GM18951 (cell line): ENCODE measurements around the gene SNAPC4.

Experiments used
- POLR2A ChIP-seq: IDR thresholded peaks from 4 replicates; pipeline ENCODE4 v1.6.1; 2011; ENCODE audit warnings: mild to moderate bottlenecking; ENCODE audit not compliant: insufficient read length, insufficient read depth; ENCODE audit errors: extremely low read depth
- in situ Hi-C: fragments of 300-500 bp; cut with MboI; formaldehyde crosslinking; loops from one replicate; pipeline ENCODE4 v1.12.0; 2022; ENCODE audit warnings: low sequenced_read_pairs, mixed read lengths, inconsistent platforms; ENCODE audit not compliant: unreplicated experiment

SNAPC4 gene

DNA sequence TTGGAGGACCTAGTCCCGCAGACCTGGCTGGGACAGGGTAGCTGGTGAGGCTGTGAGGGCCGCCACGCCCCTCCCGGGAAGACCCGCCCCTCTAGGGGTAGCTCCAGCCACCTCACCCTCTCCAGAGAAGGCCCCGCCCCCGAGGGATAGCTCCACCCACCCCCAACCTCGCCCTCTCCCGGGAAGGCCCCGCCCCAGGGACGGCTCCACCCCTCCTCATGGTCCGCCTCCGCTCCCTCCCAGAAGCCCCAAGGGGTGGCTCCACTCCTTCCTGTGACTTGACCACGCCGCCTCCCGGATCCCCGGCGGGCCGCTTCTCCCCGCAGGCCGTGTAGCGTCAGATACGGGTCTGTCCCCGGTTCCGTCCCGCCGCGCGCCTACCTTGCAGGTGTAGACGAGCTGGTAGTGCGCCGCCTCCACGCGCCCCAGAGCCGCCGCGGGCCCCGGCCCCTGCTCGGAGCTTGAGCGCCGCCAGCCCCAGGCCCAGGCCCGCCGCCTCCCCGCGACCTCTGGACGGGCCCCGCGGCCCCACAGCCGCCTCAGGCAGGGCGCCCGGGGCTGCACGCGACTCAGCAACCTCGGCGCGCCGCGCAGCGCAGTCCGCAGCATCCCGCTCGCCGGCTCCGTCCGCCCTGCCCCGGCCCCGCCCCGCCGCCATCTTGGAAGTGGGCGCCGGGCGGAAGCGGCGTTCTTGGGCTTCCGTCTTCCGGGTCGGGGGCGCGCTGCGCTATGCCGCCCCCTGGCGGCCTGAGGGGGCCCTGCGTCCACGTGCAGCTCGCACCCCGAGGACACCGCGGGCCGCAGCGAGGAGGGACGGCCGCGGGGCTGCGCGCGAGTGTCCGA is 36.6 kb downstream of the SNAPC4 start, which contains the start of gene DNLZ:
DNLZ (minus strand) TSS at position 639 of the 843 bp plus-strand sequence; CDS start at position 609, 30 bp downstream.
- TF ChIP-seq POLR2A = peak; percentile 92
- in situ Hi-C loops = no loop called here

DNA sequence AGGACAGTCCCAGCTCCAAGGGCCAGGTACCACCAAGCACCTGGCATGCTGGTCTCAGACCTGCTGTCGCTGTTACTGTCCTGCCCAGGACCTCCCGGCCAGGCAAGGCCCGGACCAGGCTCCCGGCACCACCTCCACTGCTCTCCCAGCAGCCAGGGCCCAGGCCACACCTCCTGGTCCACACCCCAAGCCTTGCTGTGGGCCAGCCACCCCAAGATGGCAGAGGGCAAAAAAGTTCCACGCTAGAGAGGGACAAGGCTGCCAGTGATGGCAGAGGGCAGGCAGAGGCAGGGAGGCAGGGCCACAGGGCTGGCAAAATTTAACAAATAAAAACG is 37.6 kb downstream of the SNAPC4 start:
- TF ChIP-seq POLR2A = no peak
- in situ Hi-C loops = no loop called here

DNA sequence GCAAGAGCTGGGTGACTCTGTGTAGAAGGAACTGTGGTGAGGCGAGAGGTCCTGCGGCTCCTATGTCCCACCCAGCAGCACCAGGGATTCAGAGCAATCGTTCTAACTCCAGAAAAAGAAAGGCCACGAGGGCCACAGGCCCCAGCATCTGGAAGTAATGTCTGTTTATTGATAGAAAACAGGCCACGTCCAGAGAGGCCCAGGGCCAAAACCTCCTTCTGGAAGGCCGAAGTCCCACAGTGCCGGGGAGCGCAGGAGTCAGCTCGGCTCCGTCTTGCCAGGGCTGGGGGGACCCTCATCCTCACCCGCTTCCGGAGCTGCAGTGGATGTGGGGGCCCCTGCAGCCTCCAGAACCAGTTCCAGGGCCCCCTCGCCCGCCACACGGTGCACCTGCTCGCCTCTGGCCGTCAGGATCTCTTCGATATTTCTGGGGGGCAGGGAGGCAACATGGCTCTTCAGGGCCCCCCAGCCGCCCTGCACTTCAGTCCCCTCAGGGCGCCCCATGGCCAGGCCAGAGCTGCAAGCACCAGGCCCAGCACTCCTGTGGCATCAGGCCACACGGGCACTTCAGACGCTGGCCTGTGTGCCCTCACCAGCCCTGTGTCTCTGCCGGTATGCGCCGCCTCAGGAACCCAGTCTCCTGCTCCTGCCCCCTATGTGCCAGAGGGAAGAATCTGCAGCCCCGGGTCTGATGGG is 38.1 kb downstream of the SNAPC4 start:
- no peak for TF ChIP-seq POLR2A
- in situ Hi-C loops = no loop called here

DNA sequence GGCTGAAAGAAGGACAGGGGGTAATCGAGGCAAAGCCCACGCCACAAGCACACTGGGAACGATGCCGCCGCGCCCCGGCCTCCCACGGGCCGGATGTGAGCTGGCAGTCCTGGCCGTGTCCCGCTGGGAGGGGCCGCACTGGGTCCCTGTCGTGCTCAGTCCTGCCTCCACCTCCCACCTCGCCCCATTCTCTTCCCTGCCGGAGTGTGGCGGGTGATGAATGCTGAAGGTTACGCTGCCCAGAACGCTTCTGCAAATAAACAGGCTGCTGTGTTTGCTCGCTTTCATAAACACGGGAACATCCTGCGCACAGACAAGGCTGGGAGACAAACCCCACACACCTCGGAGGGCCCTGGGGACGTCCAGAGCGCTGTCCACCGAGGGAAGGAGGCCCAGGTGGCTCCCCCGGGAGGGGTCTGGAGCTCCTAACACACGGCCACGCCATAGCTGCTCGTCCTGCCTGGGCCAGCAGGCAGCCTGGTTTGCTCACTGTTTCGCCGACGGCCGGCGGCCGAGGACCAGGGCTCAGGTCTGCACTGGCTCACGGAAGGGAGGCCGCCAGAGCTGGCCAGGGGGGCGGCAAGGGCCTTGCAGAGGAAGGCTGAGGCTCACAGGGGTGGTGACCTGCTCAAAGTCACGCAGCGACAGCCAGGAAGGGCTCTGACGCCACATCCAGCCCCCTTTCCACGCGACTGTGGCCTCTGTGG is 38.8 kb downstream of the SNAPC4 start:
- no peak for TF ChIP-seq POLR2A

DNA sequence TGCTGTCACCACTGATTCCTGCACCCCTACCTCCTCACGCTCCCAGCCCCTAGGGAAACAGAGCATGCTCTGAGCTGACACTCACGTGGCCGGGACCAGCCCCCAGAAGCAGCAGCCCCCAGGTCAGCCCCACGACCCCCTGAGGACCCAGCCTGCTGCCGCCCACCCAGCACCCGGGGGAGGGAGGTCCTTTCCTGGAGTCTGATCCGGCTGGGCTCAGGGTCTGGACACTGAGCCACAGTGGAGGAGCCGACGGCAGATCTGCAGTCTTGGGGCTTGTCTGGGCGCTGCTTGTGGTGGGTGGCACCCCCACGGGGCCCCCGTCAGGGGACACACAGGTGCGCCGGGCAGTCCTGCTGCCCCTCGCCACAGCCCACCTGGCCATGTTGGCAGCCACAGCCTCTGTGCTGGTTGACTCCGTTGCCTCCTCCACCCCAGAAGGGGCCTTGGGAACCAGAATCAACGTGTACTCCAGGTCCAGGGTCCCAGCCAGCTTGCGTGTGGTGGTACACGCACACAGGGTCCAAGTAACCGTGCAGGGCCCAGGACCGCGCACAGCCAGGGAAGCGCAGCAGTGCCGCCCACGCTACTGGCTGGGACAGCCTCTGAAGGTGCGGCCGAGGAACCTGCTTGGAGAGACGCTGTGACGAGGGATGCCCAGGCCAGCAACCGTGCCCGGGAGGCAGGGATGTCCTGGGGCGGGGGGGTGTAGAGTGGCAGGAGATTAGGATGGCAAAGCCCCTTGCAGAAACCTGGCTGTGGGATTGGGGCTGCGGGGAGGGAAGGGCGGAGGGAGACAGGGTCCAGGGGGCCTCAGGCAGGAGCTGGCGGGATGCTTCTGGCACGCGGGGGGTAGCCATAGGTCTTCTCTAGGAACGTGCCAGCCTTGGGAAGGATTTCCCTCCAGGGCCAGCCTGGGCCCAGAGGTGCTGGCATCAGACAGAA is 39.9 kb downstream of the SNAPC4 start:
- in situ Hi-C loops = no loop called here
- TF ChIP-seq POLR2A = no peak

More for the DNA sequence above, 38.8 kb downstream of the SNAPC4 start:
- in situ Hi-C loops = no loop called here

DNA sequence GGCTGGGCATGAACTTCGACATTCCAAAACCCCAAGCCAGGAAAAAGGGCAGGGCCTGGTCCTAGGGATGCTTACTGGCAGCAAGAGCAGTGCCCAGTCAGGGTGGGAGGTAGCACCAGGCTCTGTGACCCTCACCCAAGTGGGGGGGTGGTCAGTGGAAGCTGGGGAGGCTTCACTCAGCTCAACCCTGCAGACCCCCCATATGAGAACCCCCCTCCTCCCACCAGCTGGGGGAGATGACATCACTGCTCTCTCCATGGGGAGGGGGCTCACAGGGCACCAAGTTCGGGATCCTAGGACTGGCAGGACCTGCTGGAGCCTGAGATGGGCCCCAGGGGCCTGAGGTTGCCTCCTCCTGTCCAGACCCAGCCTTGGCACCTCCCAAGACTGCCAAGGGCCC is 41.1 kb downstream of the SNAPC4 start:
- TF ChIP-seq POLR2A = no peak
- in situ Hi-C loops = no loop called here

DNA sequence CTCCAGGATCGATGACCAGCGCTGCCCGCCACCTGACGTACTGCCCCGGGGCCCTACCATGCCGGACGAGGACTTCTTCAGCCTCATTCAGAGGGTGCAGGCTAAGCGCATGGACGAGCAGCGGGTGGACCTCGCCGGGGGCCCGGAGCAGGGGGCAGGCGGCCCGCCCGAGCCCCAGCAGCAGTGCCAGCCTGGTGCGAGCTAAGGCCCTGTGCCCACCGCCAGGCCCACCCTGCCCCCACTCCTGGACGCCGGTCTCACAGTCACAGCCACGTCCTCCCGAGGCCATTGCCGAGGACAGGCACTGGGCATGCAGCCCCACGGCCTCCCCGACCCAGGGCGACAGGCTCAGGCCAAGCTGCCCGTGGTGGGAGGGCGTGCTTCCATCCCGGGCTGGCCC is 42.0 kb downstream of the SNAPC4 start:
- no peak for TF ChIP-seq POLR2A
- in situ Hi-C loops = no loop called here

DNA sequence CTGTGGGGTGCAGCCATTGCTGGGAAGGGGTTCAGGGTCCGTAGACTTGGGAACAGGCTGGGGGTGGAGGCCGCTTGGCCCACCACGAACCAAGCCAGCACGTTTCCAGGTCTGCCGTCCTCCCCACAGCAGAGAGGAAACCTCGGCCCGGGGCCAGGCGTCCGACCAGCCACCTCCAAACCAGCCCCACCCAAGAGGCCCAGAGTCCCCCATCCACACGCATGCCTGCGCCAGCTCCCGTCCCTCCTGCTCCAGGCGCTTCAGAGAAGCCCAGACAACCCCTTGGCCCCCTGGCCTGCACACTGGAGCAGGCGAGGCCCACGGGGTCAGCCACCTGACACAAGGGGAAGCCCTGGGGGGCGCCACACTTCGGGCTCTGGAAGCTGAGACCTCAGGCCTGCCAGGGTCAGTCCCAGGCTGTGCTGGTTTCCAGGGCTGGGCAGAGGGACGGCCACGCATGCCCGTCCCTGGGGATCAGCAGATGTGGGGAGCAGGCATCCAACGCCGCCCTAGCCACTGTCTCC is 42.7 kb downstream of the SNAPC4 start:
- TF ChIP-seq POLR2A = no peak
- in situ Hi-C loops = no loop called here

DNA sequence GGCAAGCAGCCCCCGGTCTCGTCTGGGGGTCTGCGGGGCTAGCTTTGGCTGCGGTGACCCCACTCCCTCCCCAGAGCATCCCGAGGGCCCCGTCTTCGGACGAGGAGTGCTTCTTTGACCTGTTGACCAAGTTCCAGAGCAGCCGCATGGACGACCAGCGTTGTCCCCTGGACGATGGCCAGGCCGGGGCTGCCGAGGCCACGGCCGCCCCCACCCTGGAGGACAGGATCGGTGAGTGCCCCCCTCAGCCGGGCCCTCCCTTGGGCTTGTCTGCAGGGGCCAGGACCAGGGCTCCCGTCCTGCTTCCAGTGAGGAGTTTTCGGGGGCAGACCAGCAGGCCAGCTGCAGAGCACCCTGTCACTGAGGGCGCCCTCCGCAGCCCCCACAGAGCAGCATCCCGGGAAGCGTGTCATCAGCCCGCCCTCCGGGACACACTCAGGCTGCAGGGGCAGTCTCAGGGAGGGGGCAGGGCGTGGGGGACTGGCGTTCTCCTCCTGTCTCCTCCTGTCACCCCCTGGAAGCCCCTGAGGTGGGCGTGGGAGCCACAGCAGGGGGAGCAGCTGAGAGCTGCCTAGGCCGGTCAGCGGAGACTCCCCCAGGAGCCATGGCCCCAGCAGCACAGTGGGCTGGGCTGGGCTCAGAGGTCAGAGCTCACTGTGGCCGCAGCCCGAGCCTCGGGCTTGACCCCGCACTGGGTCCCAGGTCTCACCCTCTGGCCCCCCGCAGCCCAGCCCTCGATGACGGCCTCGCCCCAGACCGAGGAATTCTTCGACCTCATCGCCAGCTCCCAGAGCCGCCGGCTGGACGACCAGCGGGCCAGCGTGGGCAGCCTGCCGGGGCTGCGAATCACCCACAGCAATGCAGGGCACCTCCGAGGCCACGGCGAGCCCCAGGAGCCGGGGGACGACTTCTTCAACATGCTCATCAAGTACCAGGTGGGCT is 44.1 kb downstream of the SNAPC4 start:
- in situ Hi-C loops = no loop called here
- no peak for TF ChIP-seq POLR2A

DNA sequence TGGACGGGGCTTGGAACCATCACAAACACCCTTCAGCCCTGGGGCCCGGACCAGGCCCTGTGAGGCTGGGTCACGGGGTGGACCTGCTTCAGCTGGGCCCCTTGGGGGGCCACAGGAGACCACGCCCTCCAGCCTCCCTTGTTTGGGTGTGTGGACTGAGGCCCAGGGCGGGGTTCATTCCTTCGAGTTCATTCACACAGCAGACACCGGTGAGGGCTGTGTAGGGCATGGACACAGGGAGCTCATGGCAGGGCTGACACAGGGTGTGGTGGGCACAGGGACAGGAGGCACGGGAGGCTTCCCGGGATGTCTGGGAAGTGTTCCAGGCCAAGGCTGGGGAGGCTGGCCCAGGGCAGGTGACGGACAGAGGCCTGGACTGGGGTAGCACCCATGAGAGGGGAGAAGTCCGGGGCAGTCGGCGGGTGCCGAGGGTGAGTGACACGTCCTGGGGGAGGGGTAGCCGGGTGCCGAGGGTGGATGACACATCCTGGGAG is 45.3 kb downstream of the SNAPC4 start:
- in situ Hi-C loops = no loop called here

DNA sequence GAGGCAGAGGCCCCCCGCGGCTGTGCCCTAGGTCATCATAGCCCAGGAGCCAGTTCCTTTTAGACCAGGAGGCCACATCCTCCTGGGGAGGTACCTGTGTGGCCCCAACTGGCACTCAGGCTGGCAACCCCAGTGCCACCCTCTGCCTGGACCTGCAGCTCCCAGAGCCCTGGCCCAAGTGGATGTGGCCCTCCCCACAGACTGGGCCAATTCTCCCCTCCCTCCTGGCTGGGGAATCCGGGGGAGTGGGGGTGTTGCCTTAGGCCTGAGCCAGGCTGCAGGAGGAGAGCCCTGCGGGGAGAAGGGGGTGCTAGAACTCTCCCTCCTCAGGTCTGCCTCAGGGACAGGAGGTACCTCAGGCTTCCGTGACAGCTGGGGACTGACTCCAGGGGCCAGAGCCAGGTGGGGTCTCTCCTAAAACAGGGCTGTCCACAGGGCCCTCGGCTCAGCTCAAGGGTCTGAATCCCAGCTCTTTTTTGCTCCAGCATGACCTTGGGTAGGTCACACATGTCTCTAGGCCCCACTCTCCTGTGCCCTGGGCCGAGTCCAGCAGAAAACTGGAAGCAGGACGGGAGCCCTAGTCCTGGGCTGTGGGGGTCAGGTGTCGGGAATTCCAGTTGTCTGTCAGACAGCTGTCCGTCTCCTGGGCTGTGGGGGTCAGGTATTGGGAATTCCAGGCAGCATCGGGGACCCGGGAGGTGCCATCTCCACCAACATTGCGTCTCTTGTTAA is 46.0 kb downstream of the SNAPC4 start:
- no peak for TF ChIP-seq POLR2A
- in situ Hi-C loops = no loop called here

More for the DNA sequence above, 45.3 kb downstream of the SNAPC4 start:
- TF ChIP-seq POLR2A = no peak

DNA sequence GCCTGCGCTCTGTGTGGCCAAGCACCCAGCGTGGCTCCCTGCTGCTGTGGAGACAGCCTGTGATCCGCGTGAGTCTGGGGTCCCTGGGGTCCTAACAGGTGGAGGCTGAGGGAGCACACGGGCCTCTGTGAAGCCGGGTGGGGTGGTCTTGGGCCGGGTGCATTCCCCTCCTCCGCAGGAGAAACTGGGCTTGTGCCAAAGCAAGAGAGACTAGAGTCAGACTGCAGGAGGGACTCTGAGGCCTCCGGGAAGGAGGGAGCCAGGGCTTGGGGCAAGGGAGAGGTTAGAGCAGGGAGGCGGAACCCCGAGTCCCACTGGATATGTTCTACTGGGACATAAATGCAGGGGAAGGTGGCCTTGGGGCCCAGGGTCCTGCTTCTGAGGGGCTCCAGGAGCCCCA is 46.9 kb downstream of the SNAPC4 start:
- no peak for TF ChIP-seq POLR2A
- in situ Hi-C loops = no loop called here
